IgD-negative memory B cell (primary cell): ENCODE measurements around the gene TTF2. TPM values are rescaled to one million over a fixed set of nuclear protein-coding genes. Genes with fewer than 3 reads are reported as not detected.

Experiments
- H3K27ac Mint-ChIP-seq, 3 donors: one replicate each; pipeline ENCODE4 v1.8.0; 2020 to 2022; ENCODE audit warnings: mild to moderate bottlenecking in 3 of 3, mixed read lengths in 3 of 3, moderate library complexity in 1 of 3
- H3K27me3 Mint-ChIP-seq: one replicate; pipeline ENCODE4 v1.8.0; 2021; ENCODE audit warnings: mixed read lengths
- H3K36me3 Mint-ChIP-seq: one replicate; pipeline ENCODE4 v1.8.0; 2020; ENCODE audit warnings: mild to moderate bottlenecking, mixed read lengths
- H3K4me1 Mint-ChIP-seq, 3 donors: one replicate each; pipeline ENCODE4 v1.8.0; 2020 to 2022; ENCODE audit warnings: mixed read lengths in 3 of 3, mild to moderate bottlenecking in 1 of 3
- H3K4me3 Mint-ChIP-seq, 4 donors: one replicate each; pipeline ENCODE4 v1.8.0; 2020 to 2022; ENCODE audit warnings: mild to moderate bottlenecking in 4 of 4, mixed read lengths in 4 of 4, moderate library complexity in 3 of 4
- H3K9me3 Mint-ChIP-seq, 3 donors: one replicate each; pipeline ENCODE4 v1.8.0; 2020 to 2021; ENCODE audit warnings: mixed read lengths in 3 of 3, mild to moderate bottlenecking in 1 of 3
- polyA plus RNA-seq: library from polyadenylated mRNA; unstranded; fragments of 300-500 nt; fragmentation: Illumina TruSeq; gene quantifications from one replicate; pipeline ENCODE4 v1.2.3, GENCODE V29; 2021

Gene TTF2
- polyA plus RNA-seq, result 14.6 TPM

DNA sequence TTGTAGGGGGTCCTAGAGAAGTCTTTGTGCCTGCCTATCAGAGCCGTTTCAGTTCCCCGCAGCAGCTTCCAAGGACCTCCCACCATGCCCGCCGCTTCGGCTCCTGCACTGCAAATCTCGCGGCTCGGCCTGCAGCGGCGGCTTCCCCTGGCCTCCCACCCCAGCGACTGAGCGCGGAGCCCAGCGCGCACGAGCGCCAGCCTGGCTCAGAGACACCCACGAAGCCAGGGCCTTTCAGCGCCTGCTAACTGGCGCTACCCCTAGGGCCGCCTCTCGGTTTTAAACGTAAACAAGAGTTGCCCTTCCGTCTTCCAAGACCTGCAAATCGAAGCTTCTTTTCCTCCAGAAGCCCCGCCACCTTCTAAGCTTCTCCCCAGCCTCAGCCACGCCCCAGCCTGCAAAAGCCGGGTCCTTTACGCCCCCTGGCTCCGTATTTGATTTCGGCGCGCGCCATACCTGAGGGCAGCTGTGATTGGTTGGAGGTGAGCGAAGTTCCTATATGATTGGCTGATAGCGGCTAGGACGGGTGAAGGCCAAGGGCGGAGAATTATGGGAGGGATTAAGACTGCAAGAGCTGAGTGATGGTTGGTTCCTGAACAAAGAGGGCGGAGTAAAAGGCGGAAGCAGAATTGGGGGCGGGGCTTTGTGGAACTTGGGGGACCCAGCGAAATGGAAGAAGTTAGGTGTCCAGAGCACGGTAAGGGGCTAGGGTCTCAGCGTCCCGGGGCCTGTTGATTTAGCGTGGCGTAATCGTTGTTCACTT, at the start of gene TTF2:
Gene TTF2 (plus strand): TSS at position 649 of the 763 bp plus-strand sequence. CDS start 21 bp downstream, at position 670.
- Mint-ChIP-seq H3K36me3 (peaks cover 5% of the 10 kb centered on the region), H3K27ac (peak within 1 kb of the TSS in 1 of 3 donors; percentile 16), H3K27me3 (no peaks in the 10 kb centered on the region)

DNA sequence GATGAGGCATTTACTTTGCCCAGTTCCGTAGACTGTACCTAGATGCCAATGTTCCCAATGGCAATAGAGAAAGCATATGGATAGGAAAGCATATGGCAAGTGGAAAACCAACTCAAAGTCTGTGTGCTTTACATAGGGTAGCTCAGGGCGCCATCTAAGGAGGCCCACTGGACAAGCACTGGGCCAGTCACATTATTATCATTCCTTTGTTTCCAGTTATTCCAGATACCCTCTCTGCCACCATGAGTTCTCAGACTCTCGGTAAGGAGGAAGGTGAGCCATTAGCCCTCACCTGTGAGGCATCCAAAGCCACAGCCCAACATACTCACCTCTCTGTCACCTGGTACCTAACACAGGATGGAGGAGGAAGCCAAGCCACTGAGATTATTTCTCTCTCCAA, 48.8 kb upstream of the TTF2 start:
- Mint-ChIP-seq H3K4me1 (peaks cover 0 to 3% (median 0%) of the 10 kb centered on the region in 3 donors), H3K27ac (no peak overlapping the region), H3K36me3 (no peaks in the 10 kb centered on the region), H3K4me3 (no peak overlapping the region), H3K27me3 (peaks cover 2% of the 10 kb centered on the region), H3K9me3 (no peaks in the 10 kb centered on the region)

More for the DNA sequence above, at the start of gene TTF2:
- peaks cover 17 to 25% (median 18%) of the 10 kb centered on the region in 3 donors for H3K4me1 Mint-ChIP-seq
- no peaks in the 10 kb centered on the region for H3K9me3 Mint-ChIP-seq
- H3K4me3 Mint-ChIP-seq, result no peak within 1 kb of the TSS

DNA sequence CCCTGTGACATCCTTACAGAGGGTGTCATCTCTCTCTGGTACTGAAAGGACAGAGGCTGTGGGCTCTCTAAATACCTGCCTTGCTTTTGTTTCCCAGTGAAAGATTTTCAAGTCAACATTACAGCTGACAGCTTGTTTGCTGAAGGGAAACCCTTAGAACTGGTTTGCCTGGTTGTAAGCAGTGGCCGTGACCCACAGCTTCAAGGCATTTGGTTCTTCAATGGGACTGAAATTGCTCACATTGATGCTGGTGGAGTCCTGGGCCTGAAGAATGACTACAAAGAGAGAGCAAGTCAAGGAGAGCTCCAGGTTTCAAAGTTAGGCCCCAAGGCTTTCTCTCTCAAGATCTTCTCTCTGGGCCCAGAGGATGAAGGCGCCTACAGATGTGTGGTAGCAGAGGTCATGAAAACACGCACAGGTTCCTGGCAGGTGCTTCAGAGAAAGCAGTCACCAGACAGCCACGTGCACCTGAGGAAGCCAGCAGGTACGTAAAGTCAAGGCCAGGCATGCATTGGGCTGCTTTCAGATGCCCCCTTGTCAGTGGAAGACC, 46.7 kb upstream of the TTF2 start:
- H3K4me1 Mint-ChIP-seq, result no peaks in the 10 kb centered on the region
- H3K4me3 Mint-ChIP-seq, result no peak overlapping the region
- no peak overlapping the region for H3K27ac Mint-ChIP-seq
- H3K27me3 Mint-ChIP-seq, result peaks cover 2% of the 10 kb centered on the region
- no peaks in the 10 kb centered on the region for H3K9me3 Mint-ChIP-seq
- no peaks in the 10 kb centered on the region for H3K36me3 Mint-ChIP-seq

DNA sequence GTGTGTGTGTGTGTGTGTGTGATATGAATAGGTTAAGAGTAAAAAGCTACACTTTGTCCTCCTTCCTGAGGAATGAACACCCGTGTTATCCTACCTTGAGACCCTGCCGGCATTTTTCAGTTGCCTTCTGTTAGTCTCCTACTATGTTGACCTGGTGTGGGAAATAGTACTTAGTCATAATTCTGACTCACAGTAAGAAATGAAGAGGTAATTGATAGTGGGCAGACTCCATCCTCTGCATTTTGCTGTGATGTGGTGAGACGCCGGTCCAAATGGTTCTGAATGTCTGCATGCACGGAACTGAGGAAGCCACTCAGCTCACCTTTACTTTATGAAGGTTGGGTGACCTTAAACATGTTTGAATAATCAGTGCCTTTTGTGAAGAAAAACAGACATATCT, 45.9 kb upstream of the TTF2 start:
- no peaks in the 10 kb centered on the region for H3K27me3 Mint-ChIP-seq
- no peaks in the 10 kb centered on the region for H3K4me1 Mint-ChIP-seq
- H3K9me3 Mint-ChIP-seq, result no peaks in the 10 kb centered on the region
- no peak overlapping the region for H3K27ac Mint-ChIP-seq
- no peaks in the 10 kb centered on the region for H3K36me3 Mint-ChIP-seq
- H3K4me3 Mint-ChIP-seq, result no peak overlapping the region

- Mint-ChIP-seq H3K27ac (no peak overlapping the region), H3K36me3 (no peaks in the 10 kb centered on the region), H3K4me3 (no peak overlapping the region), H3K4me1 (no peaks in the 10 kb centered on the region), H3K27me3 (no peaks in the 10 kb centered on the region), H3K9me3 (no peaks in the 10 kb centered on the region)
Measured at GRCh38 chr1:117015724-117016123, 44.4 kb upstream of the TTF2 start.

GRCh38 chr1:117017062-117017461, 43.1 kb upstream of the TTF2 start:
- no peak overlapping the region for H3K4me3 Mint-ChIP-seq
- H3K36me3 Mint-ChIP-seq, result no peaks in the 10 kb centered on the region
- H3K27ac Mint-ChIP-seq, result no peak overlapping the region
- H3K4me1 Mint-ChIP-seq, result no peaks in the 10 kb centered on the region
- no peaks in the 10 kb centered on the region for H3K27me3 Mint-ChIP-seq
- H3K9me3 Mint-ChIP-seq, result no peaks in the 10 kb centered on the region

DNA sequence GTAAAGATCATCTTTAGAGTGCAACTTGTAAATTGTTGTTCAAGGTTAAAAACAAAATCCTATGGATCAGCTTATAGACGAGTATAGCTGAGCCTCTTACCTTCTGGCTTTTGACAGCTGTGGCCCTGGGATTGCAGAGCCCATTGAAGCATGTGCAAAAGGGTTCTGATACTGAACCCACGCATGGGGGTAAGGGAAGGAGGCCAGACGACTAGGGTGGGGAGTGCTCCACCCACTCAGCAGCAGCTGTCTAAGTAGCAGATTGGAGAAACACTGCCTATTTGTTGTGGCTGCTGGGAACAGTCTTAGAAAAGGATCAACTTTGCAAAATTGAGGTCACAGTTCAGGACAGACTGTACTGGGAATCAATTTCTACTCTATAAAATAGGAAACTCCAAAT, 42.5 kb upstream of the TTF2 start:
- Mint-ChIP-seq H3K27ac (no peak overlapping the region), H3K4me3 (no peak overlapping the region), H3K27me3 (no peaks in the 10 kb centered on the region), H3K4me1 (no peaks in the 10 kb centered on the region), H3K9me3 (no peaks in the 10 kb centered on the region), H3K36me3 (no peaks in the 10 kb centered on the region)

GRCh38 chr1:117020526-117021156, 39.5 kb upstream of the TTF2 start:
- Mint-ChIP-seq H3K36me3 (no peaks in the 10 kb centered on the region), H3K4me1 (no peaks in the 10 kb centered on the region), H3K4me3 (no peak overlapping the region), H3K27me3 (no peaks in the 10 kb centered on the region), H3K27ac (no peak overlapping the region), H3K9me3 (no peaks in the 10 kb centered on the region)

DNA sequence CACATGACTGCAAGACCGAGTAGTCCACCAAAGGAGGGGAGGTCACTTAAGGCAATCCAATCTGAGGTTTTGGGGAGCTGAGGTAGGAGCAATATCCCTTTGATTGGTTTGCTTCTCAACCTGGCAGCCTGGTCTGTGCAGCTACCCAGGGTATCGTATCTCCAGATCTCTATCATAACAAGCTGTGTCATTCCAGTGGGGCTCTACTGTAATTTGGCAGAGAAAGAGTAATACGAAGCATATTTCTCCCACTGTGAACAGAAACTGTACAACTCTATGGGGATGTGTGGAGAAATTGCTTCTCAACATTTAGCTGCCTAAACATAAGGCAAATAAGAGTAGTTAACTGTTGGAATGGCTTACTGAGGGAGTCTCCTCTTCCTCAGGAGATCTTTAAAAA, 38.0 kb upstream of the TTF2 start:
- H3K27me3 Mint-ChIP-seq, result no peaks in the 10 kb centered on the region
- H3K27ac Mint-ChIP-seq, result no peak overlapping the region
- no peak overlapping the region for H3K4me3 Mint-ChIP-seq
- no peaks in the 10 kb centered on the region for H3K9me3 Mint-ChIP-seq
- no peaks in the 10 kb centered on the region for H3K4me1 Mint-ChIP-seq
- H3K36me3 Mint-ChIP-seq, result no peaks in the 10 kb centered on the region

DNA sequence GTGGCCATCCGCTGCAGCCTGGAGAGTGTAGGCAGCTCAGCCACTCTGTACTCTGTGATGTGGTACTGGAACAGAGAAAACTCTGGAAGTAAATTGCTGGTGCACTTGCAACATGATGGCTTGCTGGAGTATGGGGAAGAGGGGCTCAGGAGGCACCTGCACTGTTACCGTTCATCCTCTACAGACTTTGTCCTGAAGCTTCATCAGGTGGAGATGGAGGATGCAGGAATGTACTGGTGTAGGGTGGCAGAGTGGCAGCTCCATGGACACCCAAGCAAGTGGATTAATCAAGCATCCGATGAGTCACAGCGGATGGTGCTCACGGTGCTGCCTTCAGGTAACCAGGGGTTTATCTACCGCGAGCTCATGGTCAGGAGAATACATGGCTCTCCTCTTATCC, 34.6 kb upstream of the TTF2 start:
- Mint-ChIP-seq H3K27ac (no peak overlapping the region), H3K4me3 (no peak overlapping the region), H3K27me3 (no peaks in the 10 kb centered on the region), H3K9me3 (no peaks in the 10 kb centered on the region), H3K4me1 (no peaks in the 10 kb centered on the region), H3K36me3 (no peaks in the 10 kb centered on the region)

GRCh38 chr1:117026361-117026760, 33.8 kb upstream of the TTF2 start:
- Mint-ChIP-seq H3K4me3 (no peak overlapping the region), H3K27ac (no peak overlapping the region), H3K36me3 (no peaks in the 10 kb centered on the region), H3K9me3 (no peaks in the 10 kb centered on the region), H3K27me3 (no peaks in the 10 kb centered on the region), H3K4me1 (no peaks in the 10 kb centered on the region)

DNA sequence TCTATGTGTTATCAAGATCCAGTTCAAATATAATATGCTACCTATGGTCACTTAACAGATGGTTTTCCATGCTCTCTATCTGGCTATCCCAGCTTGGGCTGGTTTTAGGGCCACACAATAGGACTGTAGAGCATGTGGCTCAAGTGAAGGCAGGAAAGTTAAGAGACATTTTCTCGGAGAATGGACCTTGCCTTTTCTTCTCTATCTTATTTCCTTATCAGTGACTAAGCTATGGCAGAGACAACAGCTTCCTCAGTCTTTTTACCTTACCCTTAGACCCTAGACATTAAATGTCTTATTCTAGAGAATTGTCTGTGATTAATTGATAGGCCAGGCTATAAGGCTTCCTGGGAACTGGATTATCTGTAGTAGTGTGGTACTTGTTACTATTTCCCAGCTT, 30.4 kb upstream of the TTF2 start:
- Mint-ChIP-seq H3K27ac (no peak overlapping the region), H3K27me3 (no peaks in the 10 kb centered on the region), H3K9me3 (no peaks in the 10 kb centered on the region), H3K36me3 (no peaks in the 10 kb centered on the region), H3K4me1 (no peaks in the 10 kb centered on the region), H3K4me3 (no peak overlapping the region)

DNA sequence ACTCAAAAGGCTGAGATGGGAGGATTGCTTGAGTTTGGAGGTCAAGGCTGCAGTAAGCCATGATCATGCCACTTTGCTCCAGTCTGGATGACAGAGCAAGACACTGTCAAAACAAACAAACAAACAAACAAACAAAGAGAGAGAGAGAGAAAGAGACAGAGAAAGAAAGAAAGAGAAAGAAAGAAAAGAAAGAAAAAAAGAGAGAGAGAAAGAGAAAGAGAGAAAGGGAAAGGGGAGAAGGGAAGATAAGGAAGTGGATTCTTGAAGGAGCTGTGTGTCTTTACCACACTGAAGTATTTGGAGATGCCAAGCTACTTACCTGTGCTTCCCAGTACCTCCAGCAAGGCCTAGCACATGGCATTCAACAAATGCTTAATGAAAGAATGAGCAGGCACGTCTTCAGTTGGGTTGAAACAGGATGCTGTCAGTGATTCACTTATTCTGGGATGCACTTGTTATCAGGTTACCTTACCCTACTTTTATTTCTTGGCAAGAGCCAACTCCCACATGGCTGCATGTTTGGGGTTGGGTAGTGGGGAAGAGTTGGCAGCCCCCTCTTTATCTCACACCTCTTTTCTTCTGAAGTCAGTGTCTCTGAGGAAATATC, 29.8 kb upstream of the TTF2 start:
- no peaks in the 10 kb centered on the region for H3K36me3 Mint-ChIP-seq
- no peaks in the 10 kb centered on the region for H3K4me1 Mint-ChIP-seq
- no peaks in the 10 kb centered on the region for H3K9me3 Mint-ChIP-seq
- no peak overlapping the region for H3K27ac Mint-ChIP-seq
- no peaks in the 10 kb centered on the region for H3K27me3 Mint-ChIP-seq
- no peak overlapping the region for H3K4me3 Mint-ChIP-seq

DNA sequence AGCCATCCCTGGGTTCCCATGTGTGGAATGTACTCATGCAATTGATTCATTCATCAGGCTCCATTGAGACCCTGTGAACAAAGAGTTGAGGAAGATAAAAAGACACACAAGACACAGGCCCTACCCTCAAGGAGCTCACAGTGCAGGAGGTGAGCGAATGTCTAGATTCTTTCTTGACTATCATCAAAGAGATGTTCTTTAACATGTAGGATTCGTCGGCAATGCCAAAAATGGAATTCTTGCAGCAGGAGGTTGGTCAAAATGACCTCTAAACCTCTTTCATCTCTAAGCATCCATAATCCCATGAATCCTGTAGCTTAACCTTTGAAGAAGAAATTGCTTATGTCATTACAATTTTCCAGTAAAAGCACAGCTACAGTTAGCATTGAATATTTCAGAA, 27.9 kb upstream of the TTF2 start:
- Mint-ChIP-seq H3K36me3 (no peaks in the 10 kb centered on the region), H3K27me3 (no peaks in the 10 kb centered on the region), H3K9me3 (no peaks in the 10 kb centered on the region), H3K4me1 (no peaks in the 10 kb centered on the region), H3K4me3 (no peak overlapping the region), H3K27ac (no peak overlapping the region)

GRCh38 chr1:117032681-117033539, 27.2 kb upstream of the TTF2 start:
- no peaks in the 10 kb centered on the region for H3K36me3 Mint-ChIP-seq
- H3K4me3 Mint-ChIP-seq, result no peak overlapping the region
- H3K4me1 Mint-ChIP-seq, result no peaks in the 10 kb centered on the region
- H3K9me3 Mint-ChIP-seq, result no peaks in the 10 kb centered on the region
- no peak overlapping the region for H3K27ac Mint-ChIP-seq
- no peaks in the 10 kb centered on the region for H3K27me3 Mint-ChIP-seq
